NCI-H2029 treated with DMSO at 0.1 percent for 48 hours (cell line): ENCODE results near the gene RPS27L.
"Not testable (repeated sequence)": the region's sequence is repeated elsewhere in the genome, so short reads cannot be mapped to it uniquely, and the experiment has no call there.

Experiments used
- DNase-seq: peaks from one replicate; lab custom pipeline; 2025; lab: John Stamatoyannopoulos, UW

Gene RPS27L

DNA sequence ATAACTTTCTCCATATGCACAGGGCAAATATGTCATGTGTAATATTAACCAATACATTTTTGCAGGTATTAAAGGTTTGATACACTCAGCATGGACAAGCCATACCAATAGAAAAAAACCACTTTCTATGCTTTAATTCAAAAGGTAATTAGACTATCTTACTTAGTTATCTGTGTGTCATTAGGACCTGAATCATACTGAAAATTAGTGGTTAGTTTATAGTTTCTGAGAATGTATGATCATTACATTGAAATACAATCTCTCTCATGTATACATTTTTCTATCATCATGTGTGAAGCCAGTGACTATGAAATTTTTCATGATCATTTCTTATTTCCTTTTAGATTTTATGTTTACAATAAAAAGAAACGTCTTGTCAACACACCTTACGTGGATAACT, 16.3 kb downstream of the RPS27L start:
- no peak for DNase-seq

DNA sequence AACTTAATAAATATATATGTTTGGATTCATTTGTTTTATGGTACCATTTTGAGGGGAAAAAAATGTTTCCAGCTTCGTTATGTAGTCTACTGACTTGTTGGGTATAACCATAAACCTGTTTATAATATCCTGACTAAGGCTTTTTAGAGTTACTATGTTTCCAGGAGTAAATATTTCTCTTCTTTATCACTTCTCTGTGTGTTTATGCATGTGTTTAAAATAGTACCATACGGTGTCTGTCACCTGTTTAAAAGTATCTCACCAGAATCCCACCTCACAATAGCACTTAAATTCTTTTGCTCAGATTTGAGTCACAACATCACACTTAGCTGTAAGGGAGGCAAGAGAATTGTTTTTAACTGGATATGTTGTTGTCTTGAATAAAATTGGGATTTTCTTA, 20.5 kb downstream of the RPS27L start:
- no peak for DNase-seq

DNA sequence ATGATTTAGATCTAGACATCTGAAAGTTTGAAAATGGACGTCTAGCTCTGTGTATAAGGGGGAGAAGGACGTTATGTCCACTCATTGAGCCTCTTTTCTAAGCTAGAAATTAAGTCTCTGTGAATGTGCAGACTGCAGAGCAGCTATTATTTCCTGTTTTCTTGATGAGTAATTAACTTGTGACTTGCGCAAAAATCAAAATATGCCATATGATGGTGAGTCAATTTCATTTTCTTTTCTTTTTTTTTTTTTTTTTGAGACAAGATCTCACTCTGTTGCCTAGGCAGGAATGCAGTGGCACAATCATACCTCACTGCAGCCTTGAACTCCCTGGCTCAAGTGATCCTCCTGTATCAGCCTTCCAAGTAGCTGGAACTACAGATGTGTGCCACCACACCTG, 21.5 kb downstream of the RPS27L start:
- DNase-seq: no peak

DNA sequence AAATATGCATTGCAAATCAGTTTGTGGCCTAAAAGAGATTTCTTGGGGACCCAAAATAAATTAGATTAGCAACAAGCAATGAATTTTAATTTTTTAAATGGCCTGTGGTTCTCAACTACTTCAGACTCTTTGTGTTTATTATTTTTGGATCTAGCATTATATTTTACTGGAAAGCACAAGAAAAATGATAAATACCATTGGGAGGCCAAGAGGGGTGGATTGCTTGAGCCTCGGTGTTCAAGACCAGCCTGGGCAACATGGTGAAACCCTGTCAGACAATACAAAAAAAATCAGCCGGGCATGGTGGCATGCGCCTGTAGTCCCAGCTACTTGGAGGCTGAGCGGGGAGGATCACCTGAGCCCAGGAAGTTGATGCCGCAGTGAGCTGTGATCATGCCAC, 22.0 kb downstream of the RPS27L start:
- no peak for DNase-seq

DNA sequence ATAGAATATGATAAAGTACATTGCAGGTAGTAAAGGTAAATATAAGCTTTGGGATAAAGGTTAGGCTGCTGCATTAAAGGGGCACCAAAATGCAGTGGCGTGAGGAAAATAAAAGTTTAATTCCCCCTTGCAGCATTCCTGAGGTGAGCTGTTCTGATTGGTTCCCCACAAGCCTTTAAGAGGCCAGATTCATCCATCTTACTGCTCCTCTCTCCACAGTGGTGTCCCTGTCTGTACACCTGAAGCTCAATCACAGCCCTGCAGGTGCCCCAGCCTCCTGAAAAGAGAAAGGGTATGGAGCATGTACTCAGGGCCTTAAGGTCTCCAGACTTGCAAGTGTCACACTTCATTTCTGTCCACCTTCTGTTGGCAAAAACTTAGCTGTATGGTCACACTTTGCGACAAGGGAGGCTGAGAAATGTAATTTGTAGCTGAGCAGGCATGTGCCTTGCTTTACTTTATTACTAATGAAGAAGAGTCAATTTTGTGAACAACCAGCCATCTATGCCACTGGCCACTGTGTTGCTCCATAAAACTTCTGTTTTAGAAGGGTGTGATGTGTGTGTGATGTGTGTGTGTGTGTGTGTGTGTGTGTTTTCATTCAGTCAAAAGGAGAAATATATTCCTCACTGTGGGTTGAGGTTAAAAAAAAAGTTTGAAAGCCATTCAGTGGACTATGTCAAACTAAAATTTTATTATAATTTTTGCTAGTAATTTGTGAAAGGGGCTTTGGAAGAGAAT, 22.9 kb downstream of the RPS27L start:
- no peak for DNase-seq

DNA sequence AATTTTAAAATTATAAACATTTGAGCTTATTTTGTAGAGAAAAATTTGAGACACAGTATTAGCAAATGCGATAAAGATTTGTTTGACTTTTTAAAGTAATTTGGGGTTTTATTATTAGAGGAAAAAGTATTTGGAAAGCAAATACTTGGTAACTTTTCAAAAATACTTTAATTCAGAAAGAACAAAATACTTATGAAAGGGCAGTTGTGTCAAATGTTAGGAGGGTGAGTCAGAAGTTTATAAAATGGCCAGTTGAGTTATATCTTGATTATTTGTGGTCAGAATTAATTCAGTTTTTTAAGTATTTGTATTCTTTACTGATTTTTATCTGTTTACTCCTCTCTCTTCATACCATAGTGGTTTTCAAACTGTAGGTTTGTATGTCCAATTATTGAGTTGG, 23.5 kb downstream of the RPS27L start:
- DNase-seq: no peak

DNA sequence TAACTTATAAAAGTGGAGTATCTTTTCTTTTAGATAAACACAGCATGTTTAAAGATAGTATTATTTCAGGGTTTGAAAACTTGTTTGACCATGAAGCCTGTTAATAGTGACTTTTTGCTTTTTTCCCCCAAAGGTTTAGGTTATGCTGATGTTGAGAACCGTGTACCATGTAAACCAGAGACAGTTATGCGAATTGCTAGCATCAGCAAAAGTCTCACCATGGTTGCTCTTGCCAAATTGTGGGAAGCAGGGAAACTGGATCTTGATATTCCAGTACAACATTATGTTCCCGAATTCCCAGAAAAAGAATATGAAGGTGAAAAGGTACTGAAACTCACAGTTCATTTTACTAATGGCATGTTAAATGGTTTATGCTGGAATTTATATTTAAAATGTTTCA, 30.6 kb downstream of the RPS27L start:
- no peak for DNase-seq

DNA sequence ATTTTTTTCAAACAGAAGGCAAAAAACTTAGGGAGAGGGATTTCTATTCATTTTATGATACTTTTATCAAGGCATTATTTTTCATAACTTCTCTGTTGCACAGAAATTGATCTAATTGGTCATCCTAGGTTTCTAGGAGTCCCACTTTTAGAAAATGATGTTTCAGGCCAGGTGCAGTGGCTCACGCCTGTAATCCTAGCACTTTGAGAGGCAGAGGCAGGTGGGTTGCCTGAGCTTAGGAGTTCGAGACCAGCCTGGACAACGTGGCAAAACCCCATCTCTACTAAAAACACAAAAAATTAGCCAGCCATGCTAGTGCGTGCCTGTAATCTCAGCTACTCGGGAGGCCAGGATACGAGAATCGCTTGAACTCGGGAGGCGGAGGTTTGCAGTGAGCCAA, 32.8 kb downstream of the RPS27L start:
- DNase-seq: no peak

DNA sequence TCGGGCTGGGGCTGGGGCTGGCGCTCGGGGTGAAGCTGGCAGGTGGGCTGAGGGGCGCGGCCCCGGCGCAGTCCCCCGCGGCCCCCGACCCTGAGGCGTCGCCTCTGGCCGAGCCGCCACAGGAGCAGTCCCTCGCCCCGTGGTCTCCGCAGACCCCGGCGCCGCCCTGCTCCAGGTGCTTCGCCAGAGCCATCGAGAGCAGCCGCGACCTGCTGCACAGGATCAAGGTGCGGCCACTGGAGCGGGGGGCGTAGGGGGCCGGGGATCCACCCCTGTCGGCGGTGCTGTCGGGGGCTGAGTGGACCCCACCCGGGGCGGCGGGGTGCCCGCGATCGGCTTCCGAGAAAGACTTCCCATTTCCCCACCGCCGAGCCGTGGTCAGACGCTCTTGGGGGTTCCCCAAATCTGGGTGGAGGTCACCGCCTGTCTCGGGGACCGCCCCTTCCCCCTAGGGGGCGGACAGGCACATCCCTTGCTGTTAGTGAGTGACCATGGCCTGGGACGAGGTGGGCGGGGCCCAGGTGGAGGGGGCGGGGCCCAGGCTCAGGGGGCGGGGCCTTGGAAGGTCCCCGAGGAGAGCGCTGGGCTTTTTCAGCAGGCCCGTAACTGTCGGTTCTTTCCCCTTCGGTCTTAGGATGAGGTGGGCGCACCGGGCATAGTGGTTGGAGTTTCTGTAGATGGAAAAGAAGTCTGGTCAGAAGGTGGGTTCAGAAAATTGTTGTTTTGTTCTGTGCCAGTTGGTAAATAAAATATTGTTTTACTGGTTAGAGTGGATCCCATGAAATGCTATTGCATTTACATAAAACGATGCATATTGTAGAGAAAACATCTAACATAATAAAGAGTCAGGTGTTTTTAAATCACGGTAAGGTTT, 35.0 kb downstream of the RPS27L start:
- no peak for DNase-seq

DNA sequence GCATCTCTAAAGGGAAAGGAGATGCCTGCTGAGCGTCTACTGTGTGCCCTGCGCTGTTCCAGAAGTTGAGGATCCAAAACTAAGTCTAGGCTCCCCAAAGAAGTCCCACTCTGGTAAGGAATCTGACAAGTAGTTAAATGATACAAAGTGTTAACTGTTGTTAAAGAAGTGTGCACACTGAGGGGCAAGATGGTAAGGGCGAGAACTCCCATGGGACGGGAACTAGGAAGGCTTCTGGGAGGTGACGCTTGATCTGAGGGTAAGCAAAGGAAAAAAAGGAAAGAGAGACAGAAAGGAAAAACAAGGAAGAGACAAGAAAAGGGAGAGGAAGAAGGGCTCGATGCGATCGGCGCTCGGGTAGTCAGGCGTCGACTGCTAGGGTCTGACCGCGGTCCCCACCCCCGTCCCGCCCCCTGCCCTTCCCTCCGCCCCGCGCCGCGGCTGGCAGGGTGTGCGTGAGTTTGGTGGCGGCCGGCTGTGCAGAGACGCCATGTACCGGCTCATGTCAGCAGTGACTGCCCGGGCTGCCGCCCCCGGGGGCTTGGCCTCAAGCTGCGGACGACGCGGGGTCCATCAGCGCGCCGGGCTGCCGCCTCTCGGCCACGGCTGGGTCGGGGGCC, 35.8 kb downstream of the RPS27L start, which contains the start of gene LACTB:
TSS of gene LACTB (plus strand) at position 480 of the 620 bp plus-strand sequence. CDS start at position 491, 11 bp downstream.
- DNase-seq: no peak

DNA sequence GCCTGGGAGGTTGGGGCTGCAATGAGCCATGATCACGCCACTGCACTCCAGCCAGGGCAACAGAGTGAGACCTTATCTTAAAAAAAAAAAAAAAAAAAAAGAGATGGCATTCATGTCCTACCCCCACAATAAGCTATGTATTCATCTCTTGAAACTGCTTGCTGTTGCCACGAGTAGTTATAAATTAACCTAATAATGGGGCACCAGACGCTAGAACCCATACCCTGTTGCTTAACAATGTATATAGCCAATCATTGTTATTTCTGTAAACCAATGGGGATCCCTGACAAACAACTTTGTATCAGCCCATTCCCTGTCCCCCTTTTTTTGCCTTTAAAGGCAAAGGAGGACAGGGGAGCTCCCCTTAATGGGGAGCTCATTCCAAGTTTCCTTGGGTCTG, 38.4 kb downstream of the RPS27L start:
- no peak for DNase-seq

DNA sequence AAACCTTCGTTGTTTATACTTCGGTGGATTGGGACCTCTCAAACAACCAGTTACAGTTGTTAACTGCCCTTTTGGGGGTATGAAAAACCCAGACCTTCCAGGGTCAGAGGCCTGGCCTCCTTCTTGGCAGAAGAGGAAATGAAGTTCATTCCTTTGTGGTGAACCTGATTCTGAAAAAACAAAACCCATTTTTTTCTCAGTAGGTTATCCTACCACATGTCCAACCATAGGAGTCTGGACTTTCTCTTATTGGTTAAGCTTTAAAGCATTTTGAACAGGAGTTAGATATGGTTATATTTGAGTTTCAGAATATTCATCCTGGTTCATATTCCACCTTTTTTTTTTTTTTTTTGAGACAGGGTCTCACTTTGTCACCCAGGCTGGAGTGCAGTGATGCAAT, 42.8 kb downstream of the RPS27L start:
- DNase-seq: no peak

DNA sequence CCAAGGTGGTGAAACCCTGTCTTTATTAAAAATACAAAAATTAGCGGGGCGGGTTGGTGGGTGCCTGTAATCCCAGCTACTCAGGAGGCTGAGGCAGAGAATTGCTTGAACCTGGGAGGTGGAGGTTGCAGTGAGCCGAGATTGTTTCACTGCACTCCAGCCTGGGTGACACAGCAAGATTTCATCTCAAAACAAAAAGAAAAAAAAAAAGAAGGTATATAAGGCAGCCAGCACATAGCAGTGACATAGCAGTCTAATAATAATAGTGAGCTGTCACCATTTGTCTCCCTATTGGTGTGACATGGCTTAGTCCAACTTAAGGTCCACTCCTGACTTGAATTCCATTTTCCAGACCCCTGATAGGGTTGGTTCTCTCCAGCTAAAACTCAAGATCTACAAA, 44.4 kb downstream of the RPS27L start:
- DNase-seq: no peak

DNA sequence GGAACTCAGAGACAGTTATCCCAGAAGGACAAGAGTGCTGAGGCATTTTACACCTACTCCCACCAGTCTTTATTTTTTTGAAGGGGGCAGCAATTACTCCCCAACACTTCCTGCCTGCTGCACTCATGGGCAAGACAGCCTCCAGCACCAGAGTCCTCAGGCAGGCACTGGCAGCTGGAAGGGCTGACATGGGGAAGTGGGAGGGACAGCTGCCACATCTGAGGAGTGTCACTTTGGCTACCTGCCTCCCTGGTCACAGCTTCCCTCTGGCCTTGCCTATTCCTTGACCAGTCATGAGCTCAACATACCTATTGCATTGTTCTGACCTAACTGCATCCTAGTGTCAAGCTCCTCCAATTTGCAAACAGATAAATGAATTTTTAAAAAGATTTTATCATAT, 45.8 kb downstream of the RPS27L start:
- DNase-seq: no peak

DNA sequence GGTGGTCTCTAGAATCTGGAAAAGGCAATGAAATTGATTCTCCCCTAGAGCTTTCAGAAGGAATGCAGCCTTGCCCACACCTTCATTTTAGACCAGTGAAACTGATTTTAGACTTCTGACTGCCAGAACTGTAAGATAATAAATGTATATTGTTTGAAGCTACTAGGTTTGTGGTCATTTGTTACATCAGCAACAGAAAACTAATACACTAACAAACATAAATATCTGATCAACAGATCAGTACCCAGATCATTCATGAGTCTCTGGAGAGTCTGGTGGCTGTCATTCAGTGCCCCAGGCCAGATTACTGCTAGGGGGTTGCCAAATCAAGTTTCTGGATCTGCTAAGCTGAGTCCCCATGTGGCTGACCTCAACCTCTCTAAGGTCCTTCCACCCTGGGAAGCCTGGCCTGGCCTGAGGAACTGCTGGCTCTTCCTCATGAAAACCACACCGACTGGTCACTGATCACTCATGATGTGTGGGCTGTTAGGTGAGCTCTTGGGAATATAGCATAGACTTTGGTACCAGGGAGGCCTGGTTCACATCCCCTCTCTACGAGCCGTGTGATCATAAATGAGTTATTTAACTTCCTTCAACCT, 46.8 kb downstream of the RPS27L start:
- no peak for DNase-seq

DNA sequence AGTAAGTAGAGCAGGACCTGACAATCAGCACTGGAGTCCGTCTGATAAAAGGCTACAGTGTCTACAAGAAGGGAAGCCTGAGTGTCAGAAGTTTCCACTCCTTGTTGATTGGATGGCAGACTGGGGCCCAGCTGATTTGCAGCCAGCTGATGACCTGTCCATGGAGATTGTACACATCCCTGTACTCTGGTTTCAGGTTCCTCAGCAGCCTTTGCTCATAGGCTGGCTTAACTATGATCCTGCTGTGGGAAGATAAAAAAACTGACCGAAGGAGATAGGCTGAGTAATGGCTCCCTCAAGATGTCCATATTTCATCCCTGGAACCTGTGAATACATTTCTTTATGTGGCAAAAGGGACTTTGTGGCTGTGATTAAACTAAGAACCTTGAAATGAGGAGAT, 47.4 kb downstream of the RPS27L start:
- DNase-seq: no peak

DNA sequence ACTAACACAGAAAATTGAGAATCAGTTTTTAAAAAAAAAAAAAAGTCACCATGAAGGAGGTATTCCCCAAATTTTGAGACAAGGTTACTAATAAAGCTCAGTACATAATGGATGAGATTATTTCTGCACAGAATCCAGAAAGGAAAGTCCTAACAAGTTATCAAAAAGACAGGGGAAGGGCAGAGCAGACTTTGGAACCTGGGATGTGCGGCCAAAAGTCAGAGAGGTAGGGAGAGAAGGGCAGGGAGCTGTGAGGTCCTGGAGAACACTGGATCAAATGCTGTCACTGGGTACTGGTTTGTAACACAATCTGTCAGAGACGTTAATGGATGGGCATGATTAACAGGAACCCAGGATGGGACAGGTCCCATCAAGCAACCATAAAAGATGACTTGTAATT, 47.8 kb downstream of the RPS27L start:
- DNase-seq: no peak

DNA sequence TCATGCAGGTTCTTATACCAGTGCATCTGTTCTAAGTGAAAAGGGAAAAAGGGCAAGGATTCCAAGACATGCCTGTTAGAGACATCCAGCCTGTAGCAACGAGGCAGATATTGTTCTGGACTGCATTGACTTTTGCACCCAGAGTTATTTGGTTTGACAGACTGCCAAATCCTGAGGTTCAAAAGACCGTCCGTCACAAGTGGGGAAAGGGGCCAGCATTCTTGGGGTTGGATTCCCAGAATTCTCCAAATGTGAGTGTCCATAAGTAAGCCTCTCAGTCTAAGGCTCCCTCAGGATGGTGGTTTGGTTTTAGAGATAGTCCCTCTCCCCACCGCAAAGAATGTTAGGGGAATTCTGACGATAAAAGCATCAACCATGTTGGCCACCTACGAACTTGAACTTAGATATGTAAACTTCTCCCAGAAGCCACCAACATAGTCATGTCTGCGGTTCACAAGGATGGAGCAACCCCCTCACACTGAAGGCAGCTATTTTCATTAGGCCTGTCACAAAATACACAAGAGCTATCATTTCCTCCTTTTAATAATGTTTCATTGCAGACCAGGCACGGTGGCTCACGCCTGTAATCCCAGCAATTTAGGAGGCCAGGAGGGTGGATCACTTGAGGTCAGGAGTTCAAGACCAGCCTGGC, 49.3 kb downstream of the RPS27L start:
- no peak for DNase-seq

DNA sequence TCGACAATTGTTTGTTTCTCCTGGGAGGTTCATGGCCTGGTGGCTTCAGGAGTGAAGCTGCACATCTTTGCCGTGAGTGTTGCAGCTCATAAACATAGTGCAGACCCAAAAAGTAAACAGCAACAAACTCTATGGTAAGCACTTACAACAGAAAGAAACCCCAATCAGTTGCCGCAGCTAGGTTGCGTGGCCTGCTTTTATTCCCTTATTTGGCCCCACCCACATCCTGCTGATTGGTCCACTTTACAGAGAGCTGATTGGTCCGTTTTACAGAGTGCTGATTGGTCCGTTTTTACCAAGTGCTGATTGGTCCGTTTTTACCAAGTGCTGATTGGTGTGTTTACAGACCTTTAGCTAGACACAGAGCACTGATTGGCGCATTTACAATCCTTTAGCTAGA, 51.9 kb downstream of the RPS27L start:
- not testable (repeated sequence) for DNase-seq

DNA sequence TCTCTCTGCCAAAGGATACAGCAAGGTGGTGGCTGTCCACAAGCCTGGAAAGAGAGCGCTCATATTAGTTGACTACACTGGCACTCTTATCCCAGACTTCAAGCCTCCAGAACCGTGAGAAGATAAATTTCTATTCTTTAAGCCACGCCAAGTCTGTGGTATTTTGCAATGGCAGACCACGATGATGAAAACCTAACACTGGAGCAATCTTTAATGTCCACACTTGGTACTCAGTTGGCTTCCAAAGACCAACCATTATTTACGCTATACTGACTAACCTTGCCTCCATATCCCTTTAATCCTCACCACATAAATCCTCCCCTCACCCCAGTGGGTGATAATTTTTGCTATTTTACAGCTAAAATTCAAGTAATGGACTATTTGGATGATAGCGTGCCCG, 52.5 kb downstream of the RPS27L start:
- DNase-seq: no peak

DNA sequence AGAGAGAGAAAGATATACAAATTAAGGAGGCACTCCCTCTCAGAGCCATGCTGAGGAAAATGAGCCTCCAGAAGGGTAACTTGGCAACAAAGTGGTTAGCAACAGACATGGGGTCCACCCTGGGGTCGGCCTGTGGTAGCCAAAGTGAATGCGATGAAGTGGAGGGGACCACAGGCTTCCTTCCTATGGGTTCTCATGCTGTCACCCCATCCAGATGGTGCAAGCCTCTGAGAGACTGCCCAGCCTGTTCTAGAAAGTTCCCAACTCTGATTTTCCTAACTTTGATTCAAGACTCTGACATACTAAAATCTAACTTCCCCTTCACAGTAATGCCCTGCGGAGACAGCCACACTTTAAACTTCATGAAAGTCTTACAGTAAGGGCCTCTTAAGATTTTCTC, 53.9 kb downstream of the RPS27L start:
- DNase-seq: no peak

DNA sequence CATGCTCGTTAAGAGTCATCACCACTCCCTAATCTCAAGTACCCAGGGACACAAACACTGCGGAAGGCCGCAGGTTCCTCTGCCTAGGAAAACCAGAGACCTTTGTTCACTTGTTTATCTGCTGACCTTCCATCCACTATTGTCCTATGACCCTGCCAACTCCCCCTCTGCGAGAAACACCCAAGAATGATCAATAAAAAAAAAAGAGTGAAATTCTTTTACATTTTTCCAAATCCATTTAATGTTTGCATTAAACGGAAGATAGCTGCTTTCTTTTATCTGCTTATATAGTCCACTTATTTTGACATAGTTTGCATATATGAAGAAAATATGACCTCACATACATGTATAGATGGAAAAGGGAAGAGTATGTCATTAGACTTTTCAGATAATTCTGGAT, 57.7 kb downstream of the RPS27L start:
- DNase-seq: not testable (repeated sequence)
